LNCaP clone FGC (cell line): Measurements from ENCODE around the gene GLIS1.

ENCODE experiments used
- DNase-seq: peaks from one replicate; pipeline ENCODE4 v3.0.0-alpha.2; 2011; ENCODE audit warnings: low read depth
- H3K4me3 ChIP-seq: 2 replicates; pipeline ENCODE4 v1.5.1; 2011; ENCODE audit warnings: mild to moderate bottlenecking, low read depth, low read length, control low read depth
- CTCF ChIP-seq: IDR thresholded peaks from 2 replicates; pipeline ENCODE4 v1.5.1; 2012; ENCODE audit warnings: mild to moderate bottlenecking; ENCODE audit not compliant: control insufficient read depth, insufficient read depth; ENCODE audit errors: extremely low read depth

The GLIS1 gene

GRCh38 chr1:53484705-53485477, 254.1 kb downstream of the GLIS1 start:
- no peak overlapping the region for H3K4me3 ChIP-seq
- DNase-seq: no peak
- no peak for TF ChIP-seq CTCF

- DNase-seq: no peak
- H3K4me3 ChIP-seq: no peak overlapping the region
- TF ChIP-seq CTCF: no peak
Observed at GRCh38 chr1:53483656-53484055, 255.3 kb downstream of the GLIS1 start.

GRCh38 chr1:53483170-53483569, 255.8 kb downstream of the GLIS1 start:
- no peak for TF ChIP-seq CTCF
- no peak for DNase-seq
- H3K4me3 ChIP-seq: no peak overlapping the region

GRCh38 chr1:53482441-53483153, 256.4 kb downstream of the GLIS1 start:
- TF ChIP-seq CTCF: no peak
- no peak for DNase-seq
- no peak overlapping the region for H3K4me3 ChIP-seq

GRCh38 chr1:53481456-53481855, 257.5 kb downstream of the GLIS1 start:
- H3K4me3 ChIP-seq: no peak overlapping the region
- TF ChIP-seq CTCF: no peak

GRCh38 chr1:53480678-53481077, 258.3 kb downstream of the GLIS1 start:
- no peak for TF ChIP-seq CTCF
- no peak for DNase-seq
- no peak overlapping the region for H3K4me3 ChIP-seq

More at GRCh38 chr1:53481456-53481855, 257.5 kb downstream of the GLIS1 start:
- DNase-seq: no peak

- DNase-seq: no peak
- no peak for TF ChIP-seq CTCF
- H3K4me3 ChIP-seq: no peak overlapping the region
Observed at GRCh38 chr1:53478502-53478818, 260.5 kb downstream of the GLIS1 start.
